ENCODE measurements around the gene FTCDNL1. TPM values are rescaled to one million over a fixed set of nuclear protein-coding genes. Genes with fewer than 3 reads are reported as not detected.

Gene FTCDNL1
- total RNA-seq (2014; rRNA removed; shearing (Covaris generic)), result 3.0 and 3.1 TPM in 2 replicates

GRCh38 chr2:199850718-199851500 lies at the start of gene FTCDNL1:
Gene FTCDNL1, minus strand, starts transcription at chr2:199851192. Its CDS starts 2,230 bp downstream, at chr2:199848962.
- peak; percentile 72 for DNase-seq (ENCODE audit: low read depth)

- DNase-seq (ENCODE audit: low read depth), result no peak
These were observed 45.6 kb upstream of the FTCDNL1 start for GRCh38 chr2:199896617-199897016.

- no peak for DNase-seq (ENCODE audit: low read depth)
These were observed 44.4 kb upstream of the FTCDNL1 start for GRCh38 chr2:199895406-199895805.

GRCh38 chr2:199883474-199884212 lies 32.7 kb upstream of the FTCDNL1 start:
- no peak for DNase-seq (ENCODE audit: low read depth)

GRCh38 chr2:199882667-199883066 lies 31.7 kb upstream of the FTCDNL1 start:
- no peak for DNase-seq (ENCODE audit: low read depth)

GRCh38 chr2:199875400-199875799 lies 24.4 kb upstream of the FTCDNL1 start:
- peak; percentile 22 for DNase-seq (ENCODE audit: low read depth)

- DNase-seq (ENCODE audit: low read depth), result no peak
These were observed 23.2 kb upstream of the FTCDNL1 start for GRCh38 chr2:199874209-199874608.

- DNase-seq (ENCODE audit: low read depth), result no peak
These were observed 19.6 kb upstream of the FTCDNL1 start for GRCh38 chr2:199870581-199870980.

- DNase-seq (ENCODE audit: low read depth), result no peak
These were observed 18.7 kb upstream of the FTCDNL1 start for GRCh38 chr2:199869653-199870052.

- DNase-seq (ENCODE audit: low read depth), result no peak
These were observed 18.2 kb upstream of the FTCDNL1 start for GRCh38 chr2:199869227-199869541.

GRCh38 chr2:199868431-199869226 lies 17.6 kb upstream of the FTCDNL1 start:
- no peak for DNase-seq (ENCODE audit: low read depth)

GRCh38 chr2:199865905-199866304 lies 14.9 kb upstream of the FTCDNL1 start:
- no peak for DNase-seq (ENCODE audit: low read depth)

- DNase-seq (ENCODE audit: low read depth), result peak; percentile 4
These were observed 11.8 kb upstream of the FTCDNL1 start for GRCh38 chr2:199862788-199863187.

- DNase-seq (ENCODE audit: low read depth), result peak; percentile 29
These were observed 10.3 kb upstream of the FTCDNL1 start for GRCh38 chr2:199861132-199861774.

GRCh38 chr2:199855812-199856211 lies 4.8 kb upstream of the FTCDNL1 start:
- DNase-seq (ENCODE audit: low read depth), result no peak

- no peak for DNase-seq (ENCODE audit: low read depth)
These were observed 891 bp upstream of the FTCDNL1 start for GRCh38 chr2:199851883-199852282.

- no peak for DNase-seq (ENCODE audit: low read depth)
These were observed 464 bp upstream of the FTCDNL1 start for GRCh38 chr2:199851501-199851810.

- DNase-seq (ENCODE audit: low read depth), result no peak
These were observed 724 bp downstream of the FTCDNL1 start for GRCh38 chr2:199850218-199850717.

- DNase-seq (ENCODE audit: low read depth), result no peak
These were observed 2.4 kb downstream of the FTCDNL1 start for GRCh38 chr2:199848389-199849130.

GRCh38 chr2:199847181-199847864 lies 3.7 kb downstream of the FTCDNL1 start:
- DNase-seq (ENCODE audit: low read depth), result no peak

Data from RPMI7951 (cell line).